BJ (cell line): ENCODE measurements around the gene XPR1. TPM values are rescaled to one million over a fixed set of nuclear protein-coding genes. Genes with fewer than 3 reads are reported as not detected.

ENCODE experiments used
- CTCF ChIA-PET: fragments of 350-600 bp; formaldehyde crosslinking; extraction: SDS; loops from one replicate; lab custom pipeline; 2021; ENCODE audit warnings: antibody characterized with exemption, inconsistent platforms; lab: Yijun Ruan, JAX
- POLR2A ChIA-PET: fragments of 300-600 bp; sonication (Branson Sonifier 250); formaldehyde crosslinking; extraction: SDS; loops from one replicate; lab custom pipeline; 2021; ENCODE audit warnings: antibody characterized with exemption; lab: Charles Lee
- DNase-seq: peaks from one replicate; pipeline ENCODE4 v3.0.0-alpha.2; 2011; ENCODE audit warnings: low read depth
- H3K27me3 ChIP-seq: 2 replicates; pipeline ENCODE4 v1.6.0; 2011; ENCODE audit warnings: low read length; ENCODE audit not compliant: control insufficient read depth, insufficient read depth
- H3K36me3 ChIP-seq: 2 replicates; pipeline ENCODE4 v1.5.1; 2011; ENCODE audit warnings: low read length; ENCODE audit not compliant: control insufficient read depth, insufficient read depth
- H3K4me3 ChIP-seq: 2 replicates; pipeline ENCODE4 v1.5.1; 2011; ENCODE audit warnings: low read depth, mild to moderate bottlenecking, control low read depth, low read length
- CTCF ChIP-seq: IDR thresholded peaks from 2 replicates; pipeline ENCODE4 v1.5.1; 2011; ENCODE audit warnings: low read depth, mild to moderate bottlenecking, control low read depth, inconsistent platforms, low read length, moderate library complexity; ENCODE audit not compliant: insufficient read depth
- polyA plus RNA-seq: library from polyadenylated mRNA; depleted of rRNA; stranded (reverse); fragments of >200 nt; gene quantifications from 2 replicates; pipeline ENCODE4 v1.2.3, GENCODE V29; 2011

Gene XPR1
- polyA plus RNA-seq, 1 experiment: 17.3 TPM

- DNase-seq: no peak
- POLR2A ChIA-PET: no interaction called here
- Histone ChIP-seq H3K36me3 (no peaks in the 10 kb centered on the region), H3K27me3 (no peaks in the 10 kb centered on the region), H3K4me3 (no peak overlapping the region)
- TF ChIP-seq CTCF: no peak
- CTCF ChIA-PET: interaction anchor here (1.0 kb wide), 1 partner anchor 19 kb away, joined by 3 read pairs; no protein-coding TSS in a partner anchor
Measured at GRCh38 chr1:180590889-180591288, 40.9 kb upstream of the XPR1 start.

GRCh38 chr1:180593382-180593781, 38.4 kb upstream of the XPR1 start:
- no peak for TF ChIP-seq CTCF
- Histone ChIP-seq H3K36me3 (no peaks in the 10 kb centered on the region), H3K27me3 (no peaks in the 10 kb centered on the region), H3K4me3 (no peak overlapping the region)
- DNase-seq: no peak
- CTCF ChIA-PET: interaction anchor here (0.5 kb wide), 1 partner anchor 724 kb away, joined by 3 read pairs; no protein-coding TSS in a partner anchor
- POLR2A ChIA-PET: interaction anchor here (0.7 kb wide), 1 partner anchor 778 kb away, joined by 4 read pairs; no protein-coding TSS in a partner anchor

- H3K27me3 ChIP-seq: no peaks in the 10 kb centered on the region
- H3K36me3 ChIP-seq: no peaks in the 10 kb centered on the region
- no peak overlapping the region for H3K4me3 ChIP-seq
- DNase-seq: no peak
- ChIA-PET POLR2A (no interaction called here), CTCF (interaction anchor here (1.1 to 2.7 kb wide), 2 partner anchors 9 to 41 kb away, joined by 3 to 8 read pairs; no protein-coding TSS in a partner anchor)
- TF ChIP-seq CTCF: no peak
Measured at GRCh38 chr1:180594723-180595122, 37.1 kb upstream of the XPR1 start.

- TF ChIP-seq CTCF: no peak
- Histone ChIP-seq H3K36me3 (no peaks in the 10 kb centered on the region), H3K27me3 (no peaks in the 10 kb centered on the region; the same call in 1 of the 2 replicates), H3K4me3 (no peak overlapping the region)
- POLR2A ChIA-PET: interaction anchor here (0.6 kb wide), 1 partner anchor 14 kb away, joined by 3 read pairs; no protein-coding TSS in a partner anchor
- CTCF ChIA-PET: interaction anchor here (2.7 kb wide), 1 partner anchor 10 kb away, joined by 8 read pairs; no protein-coding TSS in a partner anchor
- DNase-seq: no peak
Measured at GRCh38 chr1:180595966-180596365, 35.9 kb upstream of the XPR1 start.

- CTCF ChIA-PET: interaction anchor here (0.7 kb wide), 1 partner anchor 269 kb away, joined by 3 read pairs; no protein-coding TSS in a partner anchor
- TF ChIP-seq CTCF: no peak
- Histone ChIP-seq H3K4me3 (no peak overlapping the region), H3K27me3 (no peaks in the 10 kb centered on the region; the same call in 1 of the 2 replicates), H3K36me3 (no peaks in the 10 kb centered on the region)
- DNase-seq: no peak
- POLR2A ChIA-PET: no interaction called here
Measured at GRCh38 chr1:180597520-180597919, 34.3 kb upstream of the XPR1 start.
